Measurements from ENCODE around the gene ARL4D.

Gene ARL4D

DNA sequence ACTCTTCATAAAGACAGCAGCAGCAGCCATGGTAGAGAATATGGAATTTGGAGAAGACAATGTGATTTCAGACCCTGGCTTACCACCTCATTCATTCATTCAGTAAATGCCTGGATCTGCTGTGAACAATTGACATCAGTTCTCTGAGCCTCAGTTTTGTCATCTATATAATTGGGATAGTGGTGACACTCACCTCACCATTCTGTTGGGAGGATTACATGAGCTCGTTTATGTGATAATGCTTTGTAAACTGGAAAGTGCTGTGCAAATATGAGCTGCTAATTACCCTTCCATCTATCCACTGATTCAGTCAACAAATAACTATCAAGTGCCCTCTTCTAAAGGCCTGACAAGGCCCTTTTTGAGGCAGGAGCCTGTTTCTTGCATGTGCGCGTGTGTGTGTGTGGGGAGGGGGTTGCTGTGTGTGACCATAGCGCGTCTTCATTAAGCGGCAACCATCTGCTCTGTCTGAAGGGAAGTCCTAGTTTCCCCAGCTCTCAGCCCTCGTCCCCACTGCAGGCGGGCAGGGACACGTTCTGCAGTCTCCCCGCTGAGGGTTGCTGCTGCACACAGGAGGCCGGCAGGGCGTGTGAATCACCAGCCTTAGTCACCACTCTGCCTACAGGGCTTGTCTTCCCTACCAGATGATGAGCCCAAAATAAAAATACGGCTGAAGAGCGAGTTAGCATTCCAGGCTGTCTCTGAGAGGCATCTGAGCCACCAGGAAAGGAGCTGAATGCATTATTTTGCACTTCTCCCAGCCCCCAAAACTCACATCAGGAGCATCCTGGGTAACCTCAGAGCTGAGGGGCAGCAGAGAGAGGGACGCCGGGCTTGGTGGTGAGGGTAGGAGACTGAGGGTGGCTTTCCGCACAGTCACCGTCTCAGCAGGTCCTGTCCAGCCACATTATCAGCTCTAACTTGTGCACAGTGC, 19.9 kb downstream of the ARL4D start (continued):
- TF ChIP-seq, protein P1, sequence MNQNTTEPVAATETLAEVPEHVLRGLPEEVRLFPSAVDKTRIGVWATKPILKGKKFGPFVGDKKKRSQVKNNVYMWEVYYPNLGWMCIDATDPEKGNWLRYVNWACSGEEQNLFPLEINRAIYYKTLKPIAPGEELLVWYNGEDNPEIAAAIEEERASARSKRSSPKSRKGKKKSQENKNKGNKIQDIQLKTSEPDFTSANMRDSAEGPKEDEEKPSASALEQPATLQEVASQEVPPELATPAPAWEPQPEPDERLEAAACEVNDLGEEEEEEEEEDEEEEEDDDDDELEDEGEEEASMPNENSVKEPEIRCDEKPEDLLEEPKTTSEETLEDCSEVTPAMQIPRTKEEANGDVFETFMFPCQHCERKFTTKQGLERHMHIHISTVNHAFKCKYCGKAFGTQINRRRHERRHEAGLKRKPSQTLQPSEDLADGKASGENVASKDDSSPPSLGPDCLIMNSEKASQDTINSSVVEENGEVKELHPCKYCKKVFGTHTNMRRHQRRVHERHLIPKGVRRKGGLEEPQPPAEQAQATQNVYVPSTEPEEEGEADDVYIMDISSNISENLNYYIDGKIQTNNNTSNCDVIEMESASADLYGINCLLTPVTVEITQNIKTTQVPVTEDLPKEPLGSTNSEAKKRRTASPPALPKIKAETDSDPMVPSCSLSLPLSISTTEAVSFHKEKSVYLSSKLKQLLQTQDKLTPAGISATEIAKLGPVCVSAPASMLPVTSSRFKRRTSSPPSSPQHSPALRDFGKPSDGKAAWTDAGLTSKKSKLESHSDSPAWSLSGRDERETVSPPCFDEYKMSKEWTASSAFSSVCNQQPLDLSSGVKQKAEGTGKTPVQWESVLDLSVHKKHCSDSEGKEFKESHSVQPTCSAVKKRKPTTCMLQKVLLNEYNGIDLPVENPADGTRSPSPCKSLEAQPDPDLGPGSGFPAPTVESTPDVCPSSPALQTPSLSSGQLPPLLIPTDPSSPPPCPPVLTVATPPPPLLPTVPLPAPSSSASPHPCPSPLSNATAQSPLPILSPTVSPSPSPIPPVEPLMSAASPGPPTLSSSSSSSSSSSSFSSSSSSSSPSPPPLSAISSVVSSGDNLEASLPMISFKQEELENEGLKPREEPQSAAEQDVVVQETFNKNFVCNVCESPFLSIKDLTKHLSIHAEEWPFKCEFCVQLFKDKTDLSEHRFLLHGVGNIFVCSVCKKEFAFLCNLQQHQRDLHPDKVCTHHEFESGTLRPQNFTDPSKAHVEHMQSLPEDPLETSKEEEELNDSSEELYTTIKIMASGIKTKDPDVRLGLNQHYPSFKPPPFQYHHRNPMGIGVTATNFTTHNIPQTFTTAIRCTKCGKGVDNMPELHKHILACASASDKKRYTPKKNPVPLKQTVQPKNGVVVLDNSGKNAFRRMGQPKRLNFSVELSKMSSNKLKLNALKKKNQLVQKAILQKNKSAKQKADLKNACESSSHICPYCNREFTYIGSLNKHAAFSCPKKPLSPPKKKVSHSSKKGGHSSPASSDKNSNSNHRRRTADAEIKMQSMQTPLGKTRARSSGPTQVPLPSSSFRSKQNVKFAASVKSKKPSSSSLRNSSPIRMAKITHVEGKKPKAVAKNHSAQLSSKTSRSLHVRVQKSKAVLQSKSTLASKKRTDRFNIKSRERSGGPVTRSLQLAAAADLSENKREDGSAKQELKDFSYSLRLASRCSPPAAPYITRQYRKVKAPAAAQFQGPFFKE (tag by site-specific recombination; IDR thresholded peaks at IDR 0.05; ENCODE audit: borderline replicate concordance), result no peak
- TF ChIP-seq ZXDB (tag by site-specific recombination; IDR thresholded peaks at IDR 0.05), result no peak
- peak; percentile 31; the same call in 1 of the 2 replicates for TF ChIP-seq ZFP69B (tag by site-specific recombination; IDR thresholded peaks at IDR 0.05)
- TF ChIP-seq ZNF596 (tag by site-specific recombination; IDR thresholded peaks at IDR 0.05), result no peak
- no peak for TF ChIP-seq SP3 (tag by site-specific recombination; IDR thresholded peaks at IDR 0.05)
- TF ChIP-seq, protein P2, sequence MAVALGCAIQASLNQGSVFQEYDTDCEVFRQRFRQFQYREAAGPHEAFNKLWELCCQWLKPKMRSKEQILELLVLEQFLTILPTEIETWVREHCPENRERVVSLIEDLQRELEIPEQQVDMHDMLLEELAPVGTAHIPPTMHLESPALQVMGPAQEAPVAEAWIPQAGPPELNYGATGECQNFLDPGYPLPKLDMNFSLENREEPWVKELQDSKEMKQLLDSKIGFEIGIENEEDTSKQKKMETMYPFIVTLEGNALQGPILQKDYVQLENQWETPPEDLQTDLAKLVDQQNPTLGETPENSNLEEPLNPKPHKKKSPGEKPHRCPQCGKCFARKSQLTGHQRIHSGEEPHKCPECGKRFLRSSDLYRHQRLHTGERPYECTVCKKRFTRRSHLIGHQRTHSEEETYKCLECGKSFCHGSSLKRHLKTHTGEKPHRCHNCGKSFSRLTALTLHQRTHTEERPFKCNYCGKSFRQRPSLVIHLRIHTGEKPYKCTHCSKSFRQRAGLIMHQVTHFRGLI (tag by site-specific recombination; IDR thresholded peaks at IDR 0.05), result no peak
- TF ChIP-seq ZBTB8A (tag by site-specific recombination; IDR thresholded peaks at IDR 0.05), result peak; percentile 75
- TF ChIP-seq, protein P3, sequence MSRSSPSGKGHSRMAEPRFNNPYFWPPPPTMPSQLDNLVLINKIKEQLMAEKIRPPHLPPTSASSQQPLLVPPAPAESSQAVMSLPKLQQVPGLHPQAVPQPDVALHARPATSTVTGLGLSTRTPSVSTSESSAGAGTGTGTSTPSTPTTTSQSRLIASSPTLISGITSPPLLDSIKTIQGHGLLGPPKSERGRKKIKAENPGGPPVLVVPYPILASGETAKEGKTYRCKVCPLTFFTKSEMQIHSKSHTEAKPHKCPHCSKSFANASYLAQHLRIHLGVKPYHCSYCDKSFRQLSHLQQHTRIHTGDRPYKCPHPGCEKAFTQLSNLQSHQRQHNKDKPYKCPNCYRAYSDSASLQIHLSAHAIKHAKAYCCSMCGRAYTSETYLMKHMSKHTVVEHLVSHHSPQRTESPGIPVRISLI (tag by site-specific recombination; IDR thresholded peaks at IDR 0.05), result no peak
- TF ChIP-seq ZNF426 (tag by site-specific recombination; IDR thresholded peaks at IDR 0.05), result no peak
- peak; percentile 98 for TF ChIP-seq ZNF600 (tag by site-specific recombination; IDR thresholded peaks at IDR 0.05)
- TF ChIP-seq, protein P4, sequence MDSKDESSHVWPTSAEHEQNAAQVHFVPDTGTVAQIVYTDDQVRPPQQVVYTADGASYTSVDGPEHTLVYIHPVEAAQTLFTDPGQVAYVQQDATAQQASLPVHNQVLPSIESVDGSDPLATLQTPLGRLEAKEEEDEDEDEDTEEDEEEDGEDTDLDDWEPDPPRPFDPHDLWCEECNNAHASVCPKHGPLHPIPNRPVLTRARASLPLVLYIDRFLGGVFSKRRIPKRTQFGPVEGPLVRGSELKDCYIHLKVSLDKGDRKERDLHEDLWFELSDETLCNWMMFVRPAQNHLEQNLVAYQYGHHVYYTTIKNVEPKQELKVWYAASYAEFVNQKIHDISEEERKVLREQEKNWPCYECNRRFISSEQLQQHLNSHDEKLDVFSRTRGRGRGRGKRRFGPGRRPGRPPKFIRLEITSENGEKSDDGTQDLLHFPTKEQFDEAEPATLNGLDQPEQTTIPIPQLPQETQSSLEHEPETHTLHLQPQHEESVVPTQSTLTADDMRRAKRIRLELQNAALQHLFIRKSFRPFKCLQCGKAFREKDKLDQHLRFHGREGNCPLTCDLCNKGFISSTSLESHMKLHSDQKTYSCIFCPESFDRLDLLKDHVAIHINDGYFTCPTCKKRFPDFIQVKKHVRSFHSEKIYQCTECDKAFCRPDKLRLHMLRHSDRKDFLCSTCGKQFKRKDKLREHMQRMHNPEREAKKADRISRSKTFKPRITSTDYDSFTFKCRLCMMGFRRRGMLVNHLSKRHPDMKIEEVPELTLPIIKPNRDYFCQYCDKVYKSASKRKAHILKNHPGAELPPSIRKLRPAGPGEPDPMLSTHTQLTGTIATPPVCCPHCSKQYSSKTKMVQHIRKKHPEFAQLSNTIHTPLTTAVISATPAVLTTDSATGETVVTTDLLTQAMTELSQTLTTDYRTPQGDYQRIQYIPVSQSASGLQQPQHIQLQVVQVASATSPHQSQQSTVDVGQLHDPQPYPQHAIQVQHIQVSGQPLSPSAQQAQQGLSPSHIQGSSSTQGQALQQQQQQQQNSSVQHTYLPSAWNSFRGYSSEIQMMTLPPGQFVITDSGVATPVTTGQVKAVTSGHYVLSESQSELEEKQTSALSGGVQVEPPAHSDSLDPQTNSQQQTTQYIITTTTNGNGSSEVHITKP (tag by site-specific recombination; IDR thresholded peaks at IDR 0.05), result no peak
- TF ChIP-seq SP7 (tag by site-specific recombination; IDR thresholded peaks at IDR 0.05), result peak; percentile 81; the same call in 1 of the 2 replicates
- TF ChIP-seq ZNF660 (tag by site-specific recombination; IDR thresholded peaks at IDR 0.05), result peak; percentile 84; the same call in 1 of the 2 replicates
- no peak for TF ChIP-seq ZNF544 (tag by site-specific recombination; IDR thresholded peaks at IDR 0.05)
- TF ChIP-seq, protein P5, sequence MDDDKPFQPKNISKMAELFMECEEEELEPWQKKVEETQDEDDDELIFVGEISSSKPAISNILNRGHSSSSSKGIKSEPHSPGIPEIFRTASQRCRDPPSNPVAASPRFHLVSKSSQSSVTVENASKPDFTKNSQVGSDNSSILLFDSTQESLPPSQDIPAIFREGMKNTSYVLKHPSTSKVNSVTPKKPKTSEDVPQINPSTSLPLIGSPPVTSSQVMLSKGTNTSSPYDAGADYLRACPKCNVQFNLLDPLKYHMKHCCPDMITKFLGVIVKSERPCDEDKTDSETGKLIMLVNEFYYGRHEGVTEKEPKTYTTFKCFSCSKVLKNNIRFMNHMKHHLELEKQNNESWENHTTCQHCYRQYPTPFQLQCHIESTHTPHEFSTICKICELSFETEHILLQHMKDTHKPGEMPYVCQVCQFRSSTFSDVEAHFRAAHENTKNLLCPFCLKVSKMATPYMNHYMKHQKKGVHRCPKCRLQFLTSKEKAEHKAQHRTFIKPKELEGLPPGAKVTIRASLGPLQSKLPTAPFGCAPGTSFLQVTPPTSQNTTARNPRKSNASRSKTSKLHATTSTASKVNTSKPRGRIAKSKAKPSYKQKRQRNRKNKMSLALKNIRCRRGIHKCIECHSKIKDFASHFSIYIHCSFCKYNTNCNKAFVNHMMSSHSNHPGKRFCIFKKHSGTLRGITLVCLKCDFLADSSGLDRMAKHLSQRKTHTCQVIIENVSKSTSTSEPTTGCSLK (tag by site-specific recombination; IDR thresholded peaks at IDR 0.05), result no peak
- TF ChIP-seq, protein P6, sequence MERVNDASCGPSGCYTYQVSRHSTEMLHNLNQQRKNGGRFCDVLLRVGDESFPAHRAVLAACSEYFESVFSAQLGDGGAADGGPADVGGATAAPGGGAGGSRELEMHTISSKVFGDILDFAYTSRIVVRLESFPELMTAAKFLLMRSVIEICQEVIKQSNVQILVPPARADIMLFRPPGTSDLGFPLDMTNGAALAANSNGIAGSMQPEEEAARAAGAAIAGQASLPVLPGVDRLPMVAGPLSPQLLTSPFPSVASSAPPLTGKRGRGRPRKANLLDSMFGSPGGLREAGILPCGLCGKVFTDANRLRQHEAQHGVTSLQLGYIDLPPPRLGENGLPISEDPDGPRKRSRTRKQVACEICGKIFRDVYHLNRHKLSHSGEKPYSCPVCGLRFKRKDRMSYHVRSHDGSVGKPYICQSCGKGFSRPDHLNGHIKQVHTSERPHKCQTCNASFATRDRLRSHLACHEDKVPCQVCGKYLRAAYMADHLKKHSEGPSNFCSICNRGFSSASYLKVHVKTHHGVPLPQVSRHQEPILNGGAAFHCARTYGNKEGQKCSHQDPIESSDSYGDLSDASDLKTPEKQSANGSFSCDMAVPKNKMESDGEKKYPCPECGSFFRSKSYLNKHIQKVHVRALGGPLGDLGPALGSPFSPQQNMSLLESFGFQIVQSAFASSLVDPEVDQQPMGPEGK (tag by site-specific recombination; IDR thresholded peaks at IDR 0.05), result 0 out of 2 replicates have a peak, but pooled peaks have one; percentile 32
- no peak for TF ChIP-seq ZNF792 (tag by site-specific recombination; IDR thresholded peaks at IDR 0.05)
- TF ChIP-seq ZNF239 (tag by site-specific recombination; IDR thresholded peaks at IDR 0.05), result no peak
- no peak for TF ChIP-seq ZNF274 (IDR thresholded peaks at IDR 0.05; ENCODE audit: low read length)
- no peak for TF ChIP-seq ZNF274 (tag by site-specific recombination; IDR thresholded peaks at IDR 0.05; ENCODE audit: borderline replicate concordance)

All from HEK293 (cell line).